Mammary epithelial cell (primary cell): ENCODE results near the gene EIF4H.

Experiments
- EZH2 ChIP-seq: IDR thresholded peaks from 2 replicates; pipeline ENCODE4 v1.6.1; 2012; ENCODE audit warnings: low read length, inconsistent platforms, borderline replicate concordance
- TF ChIP-seq, protein P1 (sequence below), 2 donors: IDR thresholded peaks in 1 of 2; conservative IDR thresholded peaks in 1 of 2; 2 replicates each; pipeline ENCODE4 v1.5.1; 2011 to 2012; ENCODE audit warnings: inconsistent platforms in 2 of 2, low read length in 2 of 2, mild to moderate bottlenecking in 2 of 2, control low read depth in 1 of 2, low read depth in 1 of 2; ENCODE audit not compliant: insufficient read depth in 1 of 2; ENCODE audit errors: extremely low read depth in 1 of 2

DNA sequence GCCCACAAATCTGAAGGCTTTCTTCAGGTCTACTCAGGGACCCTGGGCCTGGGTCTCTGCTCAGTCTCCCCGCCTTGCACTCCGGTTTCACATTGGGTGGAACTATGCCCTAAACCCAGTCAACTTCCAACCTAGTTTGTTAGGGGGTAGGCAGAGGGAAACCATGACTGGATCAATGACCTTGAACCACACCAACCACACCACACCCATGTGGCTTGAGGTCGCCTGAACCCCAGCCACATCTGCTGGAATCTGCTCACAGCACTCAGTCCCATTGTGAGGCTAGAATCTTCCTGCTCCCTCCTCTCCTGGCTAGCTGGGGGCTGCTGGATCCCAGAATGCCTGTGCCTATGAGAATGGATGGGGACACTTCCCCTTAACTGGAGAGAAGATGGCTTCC, 62.1 kb downstream of the EIF4H start:
- TF ChIP-seq, protein P1, sequence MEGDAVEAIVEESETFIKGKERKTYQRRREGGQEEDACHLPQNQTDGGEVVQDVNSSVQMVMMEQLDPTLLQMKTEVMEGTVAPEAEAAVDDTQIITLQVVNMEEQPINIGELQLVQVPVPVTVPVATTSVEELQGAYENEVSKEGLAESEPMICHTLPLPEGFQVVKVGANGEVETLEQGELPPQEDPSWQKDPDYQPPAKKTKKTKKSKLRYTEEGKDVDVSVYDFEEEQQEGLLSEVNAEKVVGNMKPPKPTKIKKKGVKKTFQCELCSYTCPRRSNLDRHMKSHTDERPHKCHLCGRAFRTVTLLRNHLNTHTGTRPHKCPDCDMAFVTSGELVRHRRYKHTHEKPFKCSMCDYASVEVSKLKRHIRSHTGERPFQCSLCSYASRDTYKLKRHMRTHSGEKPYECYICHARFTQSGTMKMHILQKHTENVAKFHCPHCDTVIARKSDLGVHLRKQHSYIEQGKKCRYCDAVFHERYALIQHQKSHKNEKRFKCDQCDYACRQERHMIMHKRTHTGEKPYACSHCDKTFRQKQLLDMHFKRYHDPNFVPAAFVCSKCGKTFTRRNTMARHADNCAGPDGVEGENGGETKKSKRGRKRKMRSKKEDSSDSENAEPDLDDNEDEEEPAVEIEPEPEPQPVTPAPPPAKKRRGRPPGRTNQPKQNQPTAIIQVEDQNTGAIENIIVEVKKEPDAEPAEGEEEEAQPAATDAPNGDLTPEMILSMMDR (conservative IDR thresholded peaks at IDR 0.05 in 1 of 2, IDR thresholded peaks at IDR 0.05 in 1 of 2; ENCODE audit: extremely low read depth in 1 of 2, insufficient read depth in 1 of 2, low read depth in 1 of 2, low read length in 2 of 2), result no peak
- TF ChIP-seq EZH2, result no peak
